Measurements from ENCODE around the gene DEFB132.
A peak's percentile ranks its signal among the peaks of the same experiment; 100 is the strongest.
"Not testable (repeated sequence)": the region's sequence is repeated elsewhere in the genome, so short reads cannot be mapped to it uniquely, and the experiment has no call there.

The DEFB132 gene

GRCh38 chr20:257419-257818 lies at the start of gene DEFB132:
Gene DEFB132, plus strand, starts transcription at chr20:257724. Its CDS starts 55 bp downstream, at chr20:257779.
- no peak for DNase-seq (ENCODE audit: extremely low read depth in 1 of 2, low read depth in 1 of 2)

- no peak for DNase-seq (ENCODE audit: extremely low read depth in 1 of 2, low read depth in 1 of 2)
These were observed 48.5 kb upstream of the DEFB132 start for GRCh38 chr20:208942-209566.

GRCh38 chr20:210809-211502 lies 46.6 kb upstream of the DEFB132 start:
- no peak for DNase-seq (ENCODE audit: extremely low read depth in 1 of 2, low read depth in 1 of 2)

GRCh38 chr20:214383-214782 lies 43.1 kb upstream of the DEFB132 start:
- DNase-seq (ENCODE audit: extremely low read depth in 1 of 2, low read depth in 1 of 2), result no peak

GRCh38 chr20:215796-216195 lies 41.7 kb upstream of the DEFB132 start:
- no peak for DNase-seq (ENCODE audit: extremely low read depth in 1 of 2, low read depth in 1 of 2)

GRCh38 chr20:217266-217665 lies 40.3 kb upstream of the DEFB132 start:
- DNase-seq (ENCODE audit: extremely low read depth in 1 of 2, low read depth in 1 of 2), result no peak

- no peak for DNase-seq (ENCODE audit: extremely low read depth in 1 of 2, low read depth in 1 of 2)
These were observed 38.0 kb upstream of the DEFB132 start for GRCh38 chr20:219290-220115.

GRCh38 chr20:221258-221830 lies 36.2 kb upstream of the DEFB132 start:
- no peak for DNase-seq (ENCODE audit: extremely low read depth in 1 of 2, low read depth in 1 of 2)

- DNase-seq (ENCODE audit: extremely low read depth in 1 of 2, low read depth in 1 of 2), result not testable (repeated sequence)
These were observed 31.6 kb upstream of the DEFB132 start for GRCh38 chr20:225879-226278.

- DNase-seq (ENCODE audit: extremely low read depth in 1 of 2, low read depth in 1 of 2), result no peak
These were observed 30.6 kb upstream of the DEFB132 start, which contains the start of gene DEFB129 for GRCh38 chr20:226958-227357. Gene DEFB129, plus strand, starts transcription at chr20:227258. Its CDS starts 31 bp downstream, at chr20:227289.

GRCh38 chr20:227439-228105 lies 30.0 kb upstream of the DEFB132 start:
- no peak for DNase-seq (ENCODE audit: extremely low read depth in 1 of 2, low read depth in 1 of 2)

- no peak for DNase-seq (ENCODE audit: extremely low read depth in 1 of 2, low read depth in 1 of 2)
These were observed 21.6 kb upstream of the DEFB132 start for GRCh38 chr20:235891-236290.

- peak; percentile 1 to 22 for DNase-seq (ENCODE audit: extremely low read depth in 1 of 2, low read depth in 1 of 2)
These were observed 20.0 kb upstream of the DEFB132 start for GRCh38 chr20:237489-237888.

- no peak for DNase-seq (ENCODE audit: extremely low read depth in 1 of 2, low read depth in 1 of 2)
These were observed 19.6 kb upstream of the DEFB132 start for GRCh38 chr20:237929-238328.

- DNase-seq (ENCODE audit: extremely low read depth in 1 of 2, low read depth in 1 of 2), result no peak
These were observed 14.6 kb upstream of the DEFB132 start for GRCh38 chr20:242905-243304.

GRCh38 chr20:251354-251753 lies 6.2 kb upstream of the DEFB132 start:
- no peak for DNase-seq (ENCODE audit: extremely low read depth in 1 of 2, low read depth in 1 of 2)

GRCh38 chr20:252801-253200 lies 4.7 kb upstream of the DEFB132 start:
- DNase-seq (ENCODE audit: extremely low read depth in 1 of 2, low read depth in 1 of 2), result no peak

GRCh38 chr20:253447-253846 lies 4.1 kb upstream of the DEFB132 start:
- DNase-seq (ENCODE audit: extremely low read depth in 1 of 2, low read depth in 1 of 2), result not testable (repeated sequence)

GRCh38 chr20:258269-258858 lies 840 bp downstream of the DEFB132 start:
- DNase-seq (ENCODE audit: extremely low read depth in 1 of 2, low read depth in 1 of 2), result no peak

GRCh38 chr20:258963-259362 lies 1.4 kb downstream of the DEFB132 start:
- DNase-seq (ENCODE audit: extremely low read depth in 1 of 2, low read depth in 1 of 2), result peak in 1 of 2 donors; percentile 8

Measured in stimulated activated CD8-positive, alpha-beta memory T cell treated with anti-CD3 and anti-CD28 coated beads, Interleukin-7, amount 100 ng/mL, for 48 hours (primary cell).